GM21360 (cell line): ENCODE data around the gene CPXM2.

ENCODE experiments used
- ATAC-seq: cut with Tn5 transposase; IDR thresholded peaks from one replicate; pipeline ENCODE4 v1.9.1; 2021; ENCODE audit warnings: mild to moderate bottlenecking, moderate library complexity; ENCODE audit not compliant: unreplicated experiment

Gene CPXM2

DNA sequence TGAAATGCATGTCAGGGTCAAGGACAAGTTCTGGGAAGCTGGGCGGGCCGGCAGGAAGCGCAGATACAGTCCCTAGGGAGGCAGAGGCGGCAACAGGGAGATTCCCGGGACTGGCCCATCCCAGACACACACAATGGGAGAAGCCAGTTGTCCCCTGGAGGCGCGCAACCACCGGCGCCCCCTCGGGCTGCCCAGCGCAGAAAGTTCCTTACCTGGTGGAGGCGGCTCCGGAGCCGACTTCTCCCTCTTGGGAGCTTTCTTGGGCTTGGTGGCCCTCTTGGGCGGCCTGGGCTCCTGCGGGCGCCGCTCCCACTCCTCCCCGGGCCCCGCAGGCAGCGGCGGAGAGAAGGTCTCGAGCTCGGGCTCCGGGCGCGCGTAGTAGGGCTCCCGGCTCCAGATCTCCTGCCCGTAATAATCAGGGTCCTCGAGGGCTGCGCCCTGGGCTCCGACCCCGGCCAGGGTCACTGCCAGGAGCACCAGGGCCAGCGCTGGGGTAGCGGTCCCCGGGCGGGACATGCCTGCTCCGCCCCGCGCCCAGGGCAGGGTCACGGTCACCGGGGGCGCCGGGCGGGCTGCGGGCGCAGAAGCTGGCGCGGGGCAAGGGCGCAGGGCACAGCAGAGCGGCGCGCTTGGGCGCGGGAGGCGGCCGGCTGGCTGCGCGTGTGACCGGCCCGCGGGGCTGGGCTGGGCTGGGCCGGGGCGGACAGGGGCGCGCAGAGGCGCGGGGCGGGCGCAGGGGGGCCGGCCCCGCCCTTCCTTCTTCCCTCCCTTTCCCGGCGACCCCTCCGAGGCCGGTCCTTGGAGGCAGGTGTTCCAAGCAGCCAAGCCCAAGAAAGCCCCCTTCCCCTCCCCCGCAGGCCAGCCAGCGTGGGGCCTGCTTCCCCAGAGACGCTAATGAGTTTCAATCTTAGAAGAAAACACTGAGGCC lies at the start of gene CPXM2:
CPXM2 (minus strand) TSS at position 664 of the 928 bp plus-strand sequence; CDS start at position 516, 148 bp downstream.
- ATAC-seq = no peak

DNA sequence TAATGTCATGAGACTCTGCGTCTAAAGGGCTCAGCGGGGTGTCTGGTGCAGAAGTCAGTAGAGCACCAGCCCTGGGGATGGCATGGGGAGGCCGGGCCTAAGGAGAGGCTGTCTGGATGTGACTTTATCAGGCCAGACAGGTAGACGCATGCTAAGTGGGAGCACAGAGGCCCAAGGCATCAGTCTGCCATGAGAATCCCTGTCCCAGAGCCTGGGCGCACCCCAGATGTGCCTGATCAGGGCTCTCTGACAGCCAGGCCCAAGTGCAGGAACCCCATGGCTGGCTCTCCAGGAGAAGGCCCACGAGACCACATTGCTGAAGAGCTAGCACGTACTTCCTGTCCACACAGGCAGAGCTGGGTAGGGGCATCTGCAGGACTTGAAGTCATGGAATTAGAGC lies 48.0 kb upstream of the CPXM2 start:
- ATAC-seq = no peak

DNA sequence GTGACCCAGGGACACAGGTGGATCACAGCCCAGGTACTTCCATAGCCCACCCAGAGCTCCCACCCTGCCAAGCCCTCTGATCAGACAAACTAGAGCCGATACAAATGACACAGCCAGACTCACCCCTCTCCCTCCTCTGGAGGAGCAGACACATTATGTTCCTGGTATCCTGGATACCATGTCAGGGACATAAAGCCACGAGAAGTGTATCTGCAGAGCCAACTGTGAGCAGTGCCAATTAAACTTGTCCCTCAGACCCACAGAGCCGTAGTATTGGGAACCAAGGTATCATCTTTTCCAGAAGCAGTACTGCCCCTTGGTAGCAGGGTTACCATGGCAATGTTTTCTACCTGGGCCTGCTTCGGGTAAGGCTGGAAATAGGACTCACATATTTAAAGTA lies 47.3 kb upstream of the CPXM2 start:
- ATAC-seq = no peak

DNA sequence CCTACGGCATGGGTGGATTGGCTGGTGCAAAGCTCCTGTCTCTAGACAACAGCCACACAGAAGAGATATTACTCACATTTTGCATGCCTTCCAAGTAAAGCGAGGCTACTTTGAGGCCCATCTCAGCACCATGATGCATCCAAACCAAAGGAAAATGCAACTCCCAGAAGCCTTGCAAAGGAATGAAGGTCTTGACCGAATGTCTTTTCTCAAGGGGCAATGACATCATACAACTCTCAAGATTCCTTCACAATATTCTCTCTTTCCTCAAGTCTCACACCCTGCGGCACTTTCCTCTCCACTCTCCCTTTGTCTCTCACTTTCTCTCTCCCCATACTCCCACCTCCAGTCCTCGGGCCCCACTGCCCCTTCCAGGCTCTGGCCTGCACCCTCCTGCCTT lies 44.8 kb upstream of the CPXM2 start:
- ATAC-seq = no peak

DNA sequence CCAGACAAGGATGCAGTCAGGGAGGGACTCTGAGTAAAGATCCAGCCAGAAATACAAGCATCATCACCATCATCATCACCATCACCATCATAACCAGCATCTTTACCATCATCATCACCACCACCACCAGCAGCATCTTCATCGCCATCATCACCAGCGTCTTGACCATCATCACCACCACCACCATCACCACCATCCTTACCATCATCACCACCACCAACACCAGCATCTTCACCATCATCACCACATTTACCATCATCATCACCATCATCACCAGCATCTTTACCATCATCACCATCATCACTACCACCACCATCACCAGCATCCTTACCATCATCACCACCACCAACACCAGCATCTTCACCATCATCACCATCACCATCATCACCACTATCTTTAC lies 44.1 kb upstream of the CPXM2 start:
- no peak for ATAC-seq

DNA sequence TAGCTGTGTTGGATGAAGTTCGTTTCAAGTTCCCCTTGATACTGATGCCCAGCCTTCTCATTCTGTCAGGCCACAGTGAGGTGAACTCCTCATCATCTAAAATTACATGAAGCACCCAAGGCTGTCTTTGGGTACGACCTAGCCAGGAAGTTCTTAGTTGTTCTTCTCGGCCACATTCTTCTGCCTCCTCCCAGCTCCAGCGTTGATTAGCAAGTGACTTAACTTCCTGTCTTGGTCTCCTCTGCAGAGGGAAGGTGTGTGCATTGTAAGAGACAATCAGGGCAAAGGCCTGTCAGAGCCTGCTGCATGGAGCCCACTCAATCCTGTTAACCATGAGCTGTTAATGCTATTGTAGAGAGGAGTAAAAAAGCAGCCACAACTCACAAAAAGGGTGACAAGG lies 43.2 kb upstream of the CPXM2 start:
- no peak for ATAC-seq

DNA sequence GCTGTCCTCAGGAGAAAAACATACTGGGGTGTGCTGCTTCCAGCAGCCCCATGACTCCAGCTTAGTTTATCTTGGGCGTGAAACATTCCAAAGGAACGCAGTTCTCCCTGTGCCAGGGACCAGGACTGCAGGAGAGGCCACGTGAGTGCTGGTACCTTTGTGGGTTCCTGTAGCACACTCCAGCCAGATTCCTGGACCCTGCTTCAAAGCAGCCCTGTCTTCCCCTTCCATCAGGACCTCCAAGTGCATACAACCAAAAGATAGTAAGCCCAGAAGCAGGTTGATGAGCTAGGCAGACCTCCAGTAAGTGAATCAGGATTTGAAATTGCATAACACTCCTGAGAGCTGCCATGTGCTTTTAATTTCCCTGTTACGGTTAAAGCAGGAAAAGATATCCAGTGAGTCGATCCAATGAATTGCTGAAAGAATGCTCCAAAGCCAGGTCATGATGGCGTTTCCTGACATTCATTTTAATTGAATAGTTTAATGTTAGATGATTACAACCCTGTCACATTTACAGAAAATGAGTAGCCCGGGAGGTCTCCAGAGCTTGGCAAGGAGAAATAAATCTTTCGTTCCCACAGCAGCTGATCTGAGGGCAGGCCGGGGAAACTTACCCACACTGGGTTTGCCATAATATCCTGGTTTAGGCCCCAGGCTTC lies 38.9 kb upstream of the CPXM2 start:
- no peak for ATAC-seq

DNA sequence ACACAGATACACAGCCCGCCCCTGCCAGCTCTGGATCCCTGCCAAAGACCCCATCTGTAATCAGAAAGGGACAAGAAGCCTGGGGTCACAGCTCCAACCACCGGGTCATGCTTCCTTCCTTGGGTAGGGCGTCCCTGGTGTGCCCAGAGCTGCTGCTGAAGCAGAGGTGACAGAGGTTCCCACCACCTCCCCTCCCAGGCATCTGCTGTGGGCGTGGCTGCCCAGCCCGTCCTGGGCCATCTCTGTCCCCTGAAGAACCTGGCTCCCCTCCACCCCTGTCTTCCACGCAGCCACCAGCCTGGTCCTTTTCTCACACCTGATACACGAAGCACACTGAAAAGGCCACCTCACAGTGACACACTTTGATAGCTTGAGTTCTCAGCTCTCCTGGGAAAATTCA lies 38.2 kb upstream of the CPXM2 start:
- no peak for ATAC-seq

DNA sequence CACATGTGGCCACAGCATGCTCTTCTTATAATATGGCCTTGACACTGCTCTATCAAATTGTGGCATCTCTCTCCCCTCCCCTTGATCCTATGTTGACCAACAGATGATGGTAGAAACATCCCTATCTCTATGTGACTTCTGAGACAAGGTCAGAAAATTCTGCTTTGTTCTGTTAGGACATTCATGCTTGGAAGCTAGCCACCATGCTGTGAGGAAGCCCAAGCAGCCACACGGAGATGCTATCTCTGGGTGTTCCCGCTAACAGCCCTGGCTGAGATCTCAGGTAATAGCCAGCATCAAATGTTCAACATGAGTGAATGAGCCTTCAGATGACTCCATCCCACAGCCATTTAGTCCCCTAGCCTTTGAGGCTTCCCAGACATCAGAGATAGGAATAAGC lies 36.8 kb upstream of the CPXM2 start:
- no peak for ATAC-seq

DNA sequence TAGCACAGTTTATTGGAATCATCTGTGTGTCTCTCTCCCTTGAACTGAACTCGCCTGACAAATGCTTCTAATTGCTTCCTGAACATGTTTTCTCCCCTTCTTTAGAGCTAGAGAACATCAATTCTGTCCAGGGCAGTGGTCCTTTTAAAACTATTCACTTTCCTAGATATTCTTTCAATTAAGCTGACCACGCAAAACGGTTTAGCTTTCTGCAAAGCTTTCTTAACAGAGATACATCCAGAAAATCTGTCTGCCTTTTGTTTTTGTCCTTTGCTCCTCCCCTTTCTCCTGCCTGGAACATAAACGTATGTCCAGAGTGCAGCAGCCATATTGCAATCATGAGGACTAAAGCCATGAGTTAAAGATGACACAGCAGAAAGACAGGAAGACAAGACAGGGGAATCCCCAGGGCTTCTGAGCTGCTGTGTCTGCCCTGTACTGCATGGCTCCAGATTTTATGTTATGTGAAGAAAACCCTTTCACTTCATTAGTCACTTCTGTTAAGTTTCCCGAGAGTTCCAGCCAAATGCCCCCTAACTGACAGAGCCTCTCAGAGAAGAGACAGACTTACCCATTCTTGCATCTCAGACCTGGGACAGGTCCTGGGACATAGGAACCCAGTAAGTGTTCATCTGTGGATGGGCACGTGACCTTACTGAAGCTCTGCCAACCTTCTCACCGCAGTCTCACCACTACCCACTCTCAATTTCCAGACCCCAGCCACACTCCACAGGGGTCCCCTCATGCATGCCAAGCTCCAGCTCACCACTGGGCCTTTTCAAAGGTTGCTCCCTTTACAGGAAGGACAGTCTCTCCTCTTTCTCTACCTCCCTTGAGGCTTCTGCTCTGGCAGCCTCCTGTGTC lies 35.0 kb upstream of the CPXM2 start:
- no peak for ATAC-seq

DNA sequence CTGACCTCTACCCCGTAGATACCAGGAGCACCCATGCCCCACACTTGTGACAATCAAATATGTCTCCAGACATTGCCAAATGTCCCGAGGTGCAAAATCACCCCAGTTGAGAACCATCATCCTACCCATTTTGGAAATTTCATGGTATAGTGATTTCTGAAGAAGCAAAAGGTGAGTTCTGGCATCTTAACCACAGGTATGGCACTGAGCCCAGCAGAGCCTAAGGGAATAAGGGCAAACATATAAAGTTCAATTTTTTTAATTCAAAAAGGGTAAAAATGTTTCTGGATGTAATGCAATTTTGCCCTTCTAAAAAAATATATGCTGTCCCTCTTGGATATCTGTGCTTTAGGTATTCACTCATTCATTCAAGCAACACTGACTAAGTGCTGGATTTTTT lies 30.5 kb upstream of the CPXM2 start:
- ATAC-seq = no peak

DNA sequence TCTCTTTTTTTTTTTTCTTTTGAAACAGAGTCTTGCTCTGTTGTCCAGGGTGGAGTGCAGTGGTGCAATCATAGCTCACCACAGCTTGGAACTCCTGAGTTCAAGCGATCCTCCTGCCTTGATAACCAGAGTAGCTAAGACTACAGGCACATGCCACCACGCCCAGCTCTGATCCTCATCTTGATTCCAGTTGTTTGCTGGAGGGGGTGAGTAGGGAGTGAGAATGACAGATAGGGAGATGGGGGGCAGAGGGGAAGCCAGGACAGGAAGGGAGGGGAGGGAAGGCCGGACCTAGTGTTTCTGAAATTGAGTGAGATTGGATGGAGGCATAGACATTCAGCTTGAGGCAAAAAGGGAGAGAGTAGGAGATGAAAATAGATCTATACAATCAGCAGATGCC lies 25.2 kb upstream of the CPXM2 start:
- ATAC-seq = no peak

DNA sequence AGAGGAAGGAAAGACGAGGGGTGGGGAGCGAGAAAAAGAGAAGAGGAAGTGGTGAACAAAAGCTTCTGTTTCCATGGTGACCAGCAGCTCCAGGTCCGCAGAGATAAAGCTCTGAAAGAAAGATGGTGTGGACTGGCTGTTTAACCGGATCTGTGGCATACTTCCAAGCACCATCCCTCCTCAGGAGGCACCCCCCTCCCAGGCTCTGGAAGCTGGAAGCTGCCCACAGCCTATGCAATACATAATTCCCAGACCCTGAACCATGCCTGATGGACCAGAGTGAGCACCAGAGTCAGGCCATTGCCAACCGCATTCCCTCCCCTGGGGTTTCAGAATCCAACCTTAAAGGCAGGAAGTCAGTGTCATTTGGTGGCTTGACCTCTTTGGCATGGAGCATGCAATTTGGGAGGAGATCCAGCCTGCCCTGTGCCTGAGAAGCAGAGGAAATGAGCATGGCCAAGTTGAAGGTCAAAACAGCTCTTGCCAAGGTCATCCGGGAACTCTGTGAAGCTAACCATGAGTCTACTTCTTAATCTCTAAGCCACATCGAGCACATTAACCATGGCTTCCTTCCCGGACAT lies 22.2 kb upstream of the CPXM2 start:
- no peak for ATAC-seq

DNA sequence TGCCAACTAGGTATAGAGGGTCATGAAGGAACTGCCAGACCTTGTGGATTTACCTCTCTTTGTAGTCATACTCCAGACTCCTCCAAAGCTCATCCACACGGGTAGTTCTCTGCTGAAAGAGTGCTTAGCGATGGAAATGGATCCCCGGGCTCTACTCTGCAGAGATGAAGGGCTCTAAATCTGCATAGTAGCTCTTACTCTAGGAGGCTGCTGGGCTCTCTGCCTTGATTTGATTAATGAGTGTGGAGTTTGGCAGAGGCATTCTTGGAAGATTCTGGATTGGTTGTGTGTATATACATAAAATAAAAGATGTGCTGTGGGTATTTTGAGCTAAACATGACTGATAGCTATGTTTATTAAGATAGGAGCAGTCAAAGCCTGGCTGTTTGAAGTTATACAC lies 21.3 kb upstream of the CPXM2 start:
- no peak for ATAC-seq

DNA sequence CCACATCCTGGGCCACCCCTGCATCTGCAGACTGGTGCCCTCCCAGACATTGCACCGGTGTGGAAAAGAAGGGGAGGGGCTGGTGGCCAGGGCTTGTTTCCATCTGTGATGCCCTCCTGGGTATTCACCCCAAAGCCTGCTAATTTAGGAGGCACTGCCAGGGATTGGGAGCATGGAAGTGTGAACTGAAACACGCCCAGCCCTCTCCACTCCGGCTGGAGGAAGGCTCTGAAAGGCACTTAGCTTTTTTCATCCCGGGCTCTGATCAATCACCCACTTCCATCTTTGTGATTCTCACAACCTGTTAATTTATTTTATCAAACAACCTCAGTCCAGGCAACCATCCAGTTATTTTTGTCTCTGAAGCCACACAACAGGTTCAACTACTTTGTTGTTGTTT lies 20.9 kb upstream of the CPXM2 start:
- no peak for ATAC-seq

DNA sequence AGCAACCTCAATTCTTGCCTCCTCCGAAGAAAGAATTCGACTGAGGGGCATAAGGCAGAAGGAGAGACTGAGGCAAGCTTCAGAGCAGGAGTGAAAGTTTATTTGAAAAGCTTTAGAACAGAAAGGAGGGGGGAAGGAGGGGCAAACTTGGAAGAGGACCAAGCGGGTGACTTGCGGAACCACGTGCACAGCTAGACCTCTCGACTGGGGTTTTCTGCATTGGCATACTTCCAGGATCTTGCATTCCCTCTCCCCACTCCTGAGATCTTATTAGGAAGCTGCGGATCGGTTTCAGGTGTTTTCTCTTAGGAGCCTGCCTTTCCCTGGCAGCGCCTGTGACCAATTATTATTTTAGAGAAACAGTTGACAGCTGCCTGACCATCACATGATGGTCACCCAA lies 20.3 kb upstream of the CPXM2 start:
- ATAC-seq = no peak

DNA sequence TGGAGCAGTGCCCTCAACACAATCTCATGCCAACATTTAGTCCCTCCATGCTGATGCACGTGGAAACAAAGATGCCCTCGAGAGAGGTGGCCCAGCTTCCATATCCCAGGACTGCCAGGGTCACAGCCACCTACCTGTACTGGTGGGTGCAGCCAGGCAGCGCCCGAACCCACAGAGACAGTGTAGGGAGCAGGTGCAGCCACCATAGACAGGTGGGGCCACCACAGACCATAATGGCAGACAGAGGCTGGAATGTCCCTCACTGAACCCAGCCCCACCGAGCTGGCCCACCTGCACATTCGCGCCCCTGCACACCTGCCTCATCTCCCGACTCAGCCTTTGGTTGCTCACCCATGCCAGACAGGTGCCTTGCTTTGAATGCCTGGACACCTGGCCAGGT lies 18.3 kb upstream of the CPXM2 start:
- no peak for ATAC-seq

DNA sequence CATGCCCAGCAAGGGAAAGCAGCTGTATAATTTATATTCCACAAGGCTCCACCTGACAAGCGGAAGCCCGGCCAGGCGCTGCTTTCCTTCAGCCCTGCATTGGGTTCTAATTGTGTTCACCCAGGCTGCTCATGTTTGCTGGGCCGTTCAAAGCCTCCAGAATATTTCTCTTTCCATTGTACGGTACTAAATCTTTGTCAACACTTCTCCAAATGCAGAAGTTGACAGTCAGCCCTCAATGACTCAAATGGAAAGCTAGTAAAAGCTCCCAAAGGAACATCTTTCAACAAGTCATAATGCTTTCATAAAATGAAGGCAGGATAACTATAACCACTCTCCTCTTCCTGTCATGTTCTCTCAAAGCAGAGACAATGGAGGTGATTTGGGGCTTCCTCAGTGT lies 17.8 kb upstream of the CPXM2 start:
- no peak for ATAC-seq

DNA sequence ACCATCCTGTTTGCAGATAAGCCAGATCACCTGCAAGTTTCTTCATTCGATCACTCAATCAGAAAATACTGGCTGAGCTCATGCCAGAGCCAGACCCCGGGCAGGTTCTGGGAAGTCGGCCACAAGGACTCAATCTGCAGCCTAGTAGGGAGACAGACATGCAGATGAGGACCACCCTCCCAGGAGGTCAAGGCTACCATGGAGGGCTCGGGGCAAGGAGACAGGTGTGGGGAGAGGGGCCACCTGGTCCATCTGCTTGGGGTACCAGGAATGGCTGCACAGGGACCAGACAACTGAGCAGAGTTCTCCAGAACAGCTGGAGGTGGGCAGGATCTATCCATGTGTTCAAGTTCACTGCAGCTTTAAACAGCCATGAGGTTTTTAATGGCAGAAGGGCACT lies 16.8 kb upstream of the CPXM2 start:
- ATAC-seq = no peak

DNA sequence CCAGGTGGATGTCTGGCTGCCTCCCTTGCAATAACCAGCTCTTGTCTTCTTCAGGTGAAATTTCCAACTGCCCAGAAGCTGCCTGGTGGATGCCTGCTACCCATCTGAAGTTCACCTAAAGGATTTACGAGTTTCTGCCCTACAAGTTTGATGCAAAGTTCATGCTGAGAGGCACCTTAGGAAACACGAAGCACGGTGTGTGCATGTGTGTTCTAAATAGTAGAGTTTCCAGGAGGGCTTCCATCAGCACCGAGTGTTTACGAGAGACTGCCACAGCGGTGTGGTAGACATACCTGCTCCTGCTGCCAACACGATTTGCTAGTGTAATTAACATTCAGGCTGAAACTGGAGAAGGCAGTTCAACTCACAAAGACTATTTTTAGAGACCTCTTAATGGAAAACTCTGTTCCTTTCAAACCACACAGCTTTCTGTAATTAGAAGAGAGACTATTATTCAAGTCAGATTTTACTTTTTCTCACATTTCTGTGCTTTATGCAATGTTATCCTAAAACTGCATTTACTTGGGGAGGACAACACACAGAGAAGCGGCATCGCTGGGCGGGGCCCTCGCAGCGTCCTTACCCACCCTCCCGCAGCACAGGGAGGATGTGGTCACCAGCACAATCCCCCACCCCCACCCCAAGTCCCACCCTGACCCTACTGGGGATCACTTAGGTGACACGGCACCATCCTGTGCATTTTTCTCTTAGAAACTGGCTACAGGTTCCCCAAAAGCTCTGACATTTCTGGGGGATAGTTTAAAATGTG lies 15.5 kb upstream of the CPXM2 start:
- no peak for ATAC-seq
